Fibroblast of lung (primary cell): ENCODE data around the gene CTNNA1. TPM values are rescaled to one million over a fixed set of nuclear protein-coding genes. Genes with fewer than 3 reads are reported as not detected.

ENCODE experiments used
- DNase-seq, 2 donors: peaks; one replicate each; pipeline versions ENCODE4 v3.0.0 to v3.0.0-alpha.2; 2010; ENCODE audit warnings: low read depth in 2 of 2
- H2AFZ ChIP-seq: 2 replicates; pipeline ENCODE4 v1.5.1; 2012; ENCODE audit warnings: low read length, control low read depth, inconsistent platforms
- H3K27ac ChIP-seq: 2 replicates; pipeline ENCODE4 v1.5.1; 2011; ENCODE audit warnings: low read length, control low read depth; ENCODE audit not compliant: insufficient read depth
- H3K27me3 ChIP-seq: 2 replicates; pipeline ENCODE4 v1.5.1; 2011; ENCODE audit warnings: mild to moderate bottlenecking, low read length; ENCODE audit not compliant: control insufficient read depth, insufficient read depth
- H3K36me3 ChIP-seq: 2 replicates; pipeline ENCODE4 v1.5.1; 2011; ENCODE audit warnings: low read length; ENCODE audit not compliant: control insufficient read depth, insufficient read depth
- H3K4me1 ChIP-seq: 2 replicates; pipeline ENCODE4 v1.5.1; 2011; ENCODE audit warnings: low read length; ENCODE audit not compliant: control insufficient read depth, insufficient read depth; ENCODE audit errors: extremely low read depth
- H3K4me2 ChIP-seq: 2 replicates; pipeline ENCODE4 v1.5.1; 2011; ENCODE audit warnings: low read length, control low read depth; ENCODE audit not compliant: insufficient read depth; ENCODE audit errors: extremely low read depth
- H3K4me3 ChIP-seq, 4 experiments: fragments of 200-600 bp in 1 of 4; sonication (generic) in 1 of 4; replicated peaks in 1 of 4; 2 replicates each; pipeline ENCODE4 v1.5.1; 2011 to 2016; ENCODE audit warnings: low read length in 4 of 4, low read depth in 3 of 4, mild to moderate bottlenecking in 3 of 4, control low read depth in 2 of 4, inconsistent platforms in 1 of 4, mixed read lengths in 1 of 4; ENCODE audit not compliant: insufficient read depth in 1 of 4; ENCODE audit errors: control extremely low read depth in 1 of 4
- H3K79me2 ChIP-seq: 2 replicates; pipeline ENCODE4 v1.5.1; 2012; ENCODE audit warnings: mild to moderate bottlenecking, low read length, inconsistent platforms; ENCODE audit not compliant: control insufficient read depth, insufficient read depth
- H3K9ac ChIP-seq: 2 replicates; pipeline ENCODE4 v1.5.1; 2011; ENCODE audit warnings: mild to moderate bottlenecking, low read length, control low read depth; ENCODE audit not compliant: insufficient read depth
- H3K9me3 ChIP-seq: 2 replicates; pipeline ENCODE4 v1.5.1; 2012; ENCODE audit warnings: low read depth, low read length; ENCODE audit not compliant: control insufficient read depth, insufficient read depth
- H4K20me1 ChIP-seq: 2 replicates; pipeline ENCODE4 v1.5.1; 2011; ENCODE audit warnings: low read length; ENCODE audit not compliant: control insufficient read depth, insufficient read depth; ENCODE audit errors: extremely low read depth
- CTCF ChIP-seq, 2 donors: IDR thresholded peaks in 1 of 2; conservative IDR thresholded peaks in 1 of 2; 1 replicate in 1 of 2; 2 replicates in 1 of 2; pipeline ENCODE4 v1.5.1; 2011 to 2012; ENCODE audit warnings: low read length in 2 of 2, control low read depth in 1 of 2, inconsistent platforms in 1 of 2, low read depth in 1 of 2, mild to moderate bottlenecking in 1 of 2
- EZH2 ChIP-seq: IDR thresholded peaks from 2 replicates; pipeline ENCODE4 v1.5.1; 2012; ENCODE audit warnings: low read length, control low read depth, mild to moderate bottlenecking; ENCODE audit errors: missing control alignments
- polyA plus RNA-seq, 2 donors: library from polyadenylated mRNA; depleted of rRNA in 1 of 2; stranded (reverse) in 1 of 2; unstranded in 1 of 2; fragments of >200 nt; gene quantifications; 2 replicates each; pipeline ENCODE4 v1.2.1, GENCODE V29; 2011 to 2012; ENCODE audit warnings: missing spikeins in 1 of 2
- total RNA-seq: library from RNA; depleted of rRNA; stranded (reverse); fragments of >200 nt; gene quantifications from 2 replicates; pipeline ENCODE4 v1.2.1, GENCODE V29; 2014

Gene CTNNA1
- total and polyA plus RNA-seq, 2 donors (not counting 1 experiment from before 2014, with no cell fraction given) = 181 to 557 TPM

DNA sequence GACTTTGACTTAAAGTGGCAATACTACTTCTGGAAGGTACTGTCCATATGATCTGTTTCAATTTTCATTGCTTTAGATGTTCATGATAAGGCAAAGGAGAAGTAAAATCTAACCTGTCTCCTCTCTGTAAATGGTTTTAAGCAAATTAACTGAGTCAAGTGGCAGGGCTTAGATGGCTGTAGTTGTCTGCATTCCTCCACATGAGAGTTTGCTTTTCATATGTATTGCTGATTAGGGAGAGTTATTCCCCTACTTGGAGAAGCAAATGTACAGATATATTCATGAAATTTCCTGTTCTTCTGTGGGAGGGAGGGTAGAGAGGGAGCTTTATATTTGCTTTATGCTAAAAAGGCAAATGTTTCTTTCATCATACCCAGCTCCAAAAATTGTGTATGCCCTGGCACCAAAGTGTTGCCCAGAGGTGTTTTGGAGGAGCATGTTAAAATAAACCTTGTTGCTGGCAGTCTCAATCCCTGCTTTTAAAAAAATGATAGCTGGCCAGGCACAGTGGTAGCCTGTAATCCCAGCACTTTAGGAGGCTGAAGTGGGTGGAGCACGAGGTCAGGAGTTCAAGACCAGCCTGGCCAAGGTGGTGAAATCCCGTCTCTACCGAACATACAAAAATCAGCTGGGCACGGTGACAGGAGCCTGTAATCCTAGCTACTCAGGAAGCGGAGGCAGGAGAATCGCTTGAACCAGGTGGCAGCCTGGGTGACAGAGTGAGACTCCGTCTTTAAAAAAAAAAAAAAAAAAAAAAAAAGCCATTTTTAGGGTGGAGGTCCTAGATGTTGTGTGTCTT lies 125.4 kb downstream of the CTNNA1 start:
- peaks cover 40% of the 10 kb centered on the region for H3K79me2 ChIP-seq
- DNase-seq = no peak
- H3K9ac ChIP-seq = no peak overlapping the region
- no peak overlapping the region for H3K4me3 ChIP-seq
- no peaks in the 10 kb centered on the region for H3K36me3 ChIP-seq
- H3K4me1 ChIP-seq = no peaks in the 10 kb centered on the region
- H4K20me1 ChIP-seq = no peaks in the 10 kb centered on the region
- TF ChIP-seq EZH2 (no peak), CTCF (conservative IDR thresholded peaks at IDR 0.05 in 1 of 2, IDR thresholded peaks at IDR 0.05 in 1 of 2; ENCODE audit: low read depth in 1 of 2, low read length in 2 of 2) (no peak)
- H3K27me3 ChIP-seq = no peaks in the 10 kb centered on the region
- H2AFZ ChIP-seq = no peak overlapping the region
- no peak overlapping the region for H3K4me2 ChIP-seq
- no peak overlapping the region for H3K27ac ChIP-seq
- H3K9me3 ChIP-seq = no peaks in the 10 kb centered on the region

DNA sequence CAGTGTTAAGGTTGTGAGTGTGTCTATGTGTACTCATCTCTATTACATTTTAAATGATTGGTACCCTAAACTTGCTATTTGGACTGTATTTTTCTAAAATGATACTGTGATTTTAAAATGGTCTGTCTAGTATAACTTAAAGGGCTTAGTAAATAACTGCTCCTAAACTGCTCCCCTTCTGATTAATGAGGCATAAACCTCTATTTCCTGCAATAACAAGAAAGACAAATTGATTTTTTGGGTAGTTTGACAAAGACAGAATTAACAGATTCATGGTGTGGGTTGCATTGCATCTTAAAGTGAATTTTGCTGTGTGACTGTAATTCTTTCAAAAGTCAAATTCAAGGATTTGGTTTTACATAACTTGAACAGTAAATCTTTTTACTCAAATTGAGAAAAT lies 130.0 kb downstream of the CTNNA1 start:
- H3K4me1 ChIP-seq = no peaks in the 10 kb centered on the region
- peaks cover 30% of the 10 kb centered on the region for H3K79me2 ChIP-seq
- H3K27me3 ChIP-seq = no peaks in the 10 kb centered on the region
- H3K4me3 ChIP-seq = no peak overlapping the region
- H3K27ac ChIP-seq = no peak overlapping the region
- DNase-seq = peak in 1 of 2 donors; percentile 38
- H3K4me2 ChIP-seq = no peak overlapping the region
- no peaks in the 10 kb centered on the region for H4K20me1 ChIP-seq
- H3K36me3 ChIP-seq = peaks cover 8% of the 10 kb centered on the region
- no peak overlapping the region for H3K9ac ChIP-seq
- no peak overlapping the region for H2AFZ ChIP-seq
- TF ChIP-seq EZH2 (no peak), CTCF (conservative IDR thresholded peaks at IDR 0.05 in 1 of 2, IDR thresholded peaks at IDR 0.05 in 1 of 2; ENCODE audit: low read depth in 1 of 2, low read length in 2 of 2) (no peak)
- H3K9me3 ChIP-seq = no peaks in the 10 kb centered on the region

- Histone ChIP-seq H3K4me2 (no peak overlapping the region), H3K27ac (no peak overlapping the region), H3K27me3 (no peaks in the 10 kb centered on the region), H3K36me3 (peaks cover 10% of the 10 kb centered on the region), H3K9ac (no peak overlapping the region), H3K4me1 (no peaks in the 10 kb centered on the region), H2AFZ (no peak overlapping the region), H3K79me2 (peaks cover 25% of the 10 kb centered on the region), H3K4me3 (no peak overlapping the region), H3K9me3 (no peaks in the 10 kb centered on the region), H4K20me1 (no peaks in the 10 kb centered on the region)
- DNase-seq = no peak
- TF ChIP-seq EZH2 (no peak), CTCF (conservative IDR thresholded peaks at IDR 0.05 in 1 of 2, IDR thresholded peaks at IDR 0.05 in 1 of 2; ENCODE audit: low read depth in 1 of 2, low read length in 2 of 2) (no peak)
Observed at GRCh38 chr5:138884094-138884493, 130.9 kb downstream of the CTNNA1 start.
